HG03097 (cell line): ENCODE measurements around the gene WLS.
"Not testable (repeated sequence)": the region's sequence is repeated elsewhere in the genome, so short reads cannot be mapped to it uniquely, and the experiment has no call there.

Experiments
- ATAC-seq: cut with Tn5 transposase; IDR thresholded peaks from one replicate; pipeline ENCODE4 v1.9.1; 2021; ENCODE audit not compliant: unreplicated experiment, low FRiP score

WLS gene

DNA sequence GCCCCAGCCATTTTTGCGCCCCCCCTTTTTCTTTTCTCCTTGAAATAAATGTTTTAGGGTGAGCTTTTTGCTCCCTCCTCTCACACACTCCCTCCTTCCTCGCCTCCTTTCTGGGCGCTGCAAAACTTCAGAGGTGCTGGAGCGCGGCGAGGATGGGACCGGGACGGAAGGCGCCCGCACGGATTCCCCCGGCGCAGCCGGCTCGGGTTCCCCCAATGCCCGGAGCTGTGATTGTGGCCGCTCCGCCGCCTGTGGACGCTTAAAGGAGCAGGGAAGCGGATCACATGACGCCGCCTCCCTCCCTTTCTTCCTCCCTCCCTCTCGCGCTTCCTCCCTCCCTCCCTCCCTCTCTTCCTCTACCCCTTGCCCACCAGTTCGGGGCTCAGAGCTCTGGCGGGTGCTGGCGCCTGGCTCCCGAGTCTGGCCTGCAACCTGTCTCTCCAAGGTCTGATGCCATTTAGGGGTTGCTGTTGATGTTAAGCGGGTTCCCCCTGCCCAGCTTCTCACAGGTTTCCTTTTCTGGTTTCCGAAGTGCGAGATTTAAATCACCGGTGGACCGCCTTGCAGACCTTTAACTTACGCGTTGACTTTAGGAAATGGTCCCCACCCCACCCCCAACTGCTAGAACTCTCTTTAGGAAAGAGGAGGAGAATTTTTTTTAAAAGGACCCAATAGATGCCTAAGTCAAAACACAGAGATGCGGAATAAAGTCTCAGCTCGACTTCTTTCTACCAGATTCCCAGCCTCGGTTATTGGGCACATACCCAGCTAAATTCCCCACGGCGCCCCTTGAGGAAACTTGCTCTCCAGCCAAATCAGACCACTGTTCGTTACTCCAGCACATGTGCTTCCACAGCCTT lies at the start of gene WLS:
Gene WLS (minus strand): TSS at position 235 of the 860 bp plus-strand sequence. CDS start 224 bp downstream, at position 11.
- ATAC-seq = no peak

DNA sequence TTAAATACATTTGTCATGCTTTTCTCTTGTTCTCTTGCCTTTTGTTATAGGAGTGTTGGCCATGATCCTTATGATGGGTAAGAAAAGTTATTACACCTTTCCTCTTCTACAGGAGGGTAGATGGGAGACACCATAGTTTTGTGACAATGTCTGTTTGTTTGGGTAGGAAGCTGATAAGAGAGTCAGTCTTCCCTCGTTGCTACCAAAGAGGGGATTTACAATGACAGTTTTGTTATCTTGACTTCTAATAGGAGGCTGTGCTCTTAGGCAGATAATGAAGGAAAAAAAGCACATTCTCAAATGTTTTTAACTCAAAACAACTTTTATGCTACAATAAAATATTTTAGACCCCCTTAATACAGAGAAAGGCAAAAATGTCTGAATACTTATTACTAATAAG lies 48.0 kb upstream of the WLS start:
- ATAC-seq = no peak

DNA sequence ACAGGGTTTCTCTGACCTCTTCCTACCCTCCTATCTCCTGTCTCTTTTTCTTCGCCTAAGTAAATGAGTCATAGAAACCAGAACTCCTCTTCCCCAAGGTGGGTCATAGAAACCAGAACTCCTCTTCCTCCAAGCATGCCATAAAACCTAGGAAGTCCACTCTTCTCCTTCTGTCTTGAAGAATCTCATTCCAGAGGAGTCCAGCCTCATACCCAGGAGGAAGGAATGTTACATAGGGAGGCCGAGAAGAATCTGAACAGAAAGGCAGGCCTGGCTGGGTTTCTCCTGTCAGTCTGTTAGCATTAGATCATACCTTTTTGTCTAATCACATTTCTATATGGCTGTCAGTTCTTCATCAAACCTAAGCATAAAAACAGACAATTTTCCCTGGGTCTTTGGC lies 47.5 kb upstream of the WLS start:
- ATAC-seq = no peak

DNA sequence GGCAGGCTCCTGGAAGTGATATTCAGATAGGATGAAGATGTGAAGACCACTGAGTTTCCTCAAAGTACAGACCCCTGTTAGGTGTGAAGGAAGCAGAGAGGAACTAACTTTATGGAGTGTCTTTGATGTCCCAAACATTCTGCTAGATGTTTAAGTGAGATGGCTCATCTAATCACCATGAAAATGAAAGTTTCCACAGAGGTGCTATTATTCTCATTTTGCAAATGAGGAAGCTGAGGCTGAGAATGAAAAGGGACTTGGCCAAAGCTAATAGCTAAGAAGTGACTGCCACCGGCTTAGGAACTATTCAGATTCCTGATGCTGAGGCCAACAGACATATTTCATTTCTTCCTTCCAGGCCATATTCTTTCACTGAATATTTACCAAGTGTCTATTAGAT lies 45.9 kb upstream of the WLS start:
- ATAC-seq = no peak

DNA sequence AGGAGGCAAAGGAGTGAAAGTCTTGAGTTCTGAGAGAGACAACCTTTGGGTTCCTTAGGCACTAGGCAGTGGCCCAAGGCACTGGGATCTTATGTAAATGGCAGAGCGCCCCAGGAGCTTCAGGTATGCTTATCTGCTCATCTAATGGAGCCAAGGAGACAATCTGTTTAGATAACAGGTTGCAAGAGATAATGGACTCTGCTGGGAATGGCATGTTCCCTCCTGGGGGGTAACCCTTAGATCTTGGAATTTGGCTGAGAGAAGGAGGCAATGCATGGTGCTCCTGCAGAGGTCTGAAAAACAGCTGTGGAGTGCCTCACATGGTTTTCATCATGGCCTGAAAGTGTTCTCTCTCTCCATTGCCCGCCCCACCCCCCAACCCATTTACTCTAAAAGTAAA lies 44.1 kb upstream of the WLS start:
- no peak for ATAC-seq

DNA sequence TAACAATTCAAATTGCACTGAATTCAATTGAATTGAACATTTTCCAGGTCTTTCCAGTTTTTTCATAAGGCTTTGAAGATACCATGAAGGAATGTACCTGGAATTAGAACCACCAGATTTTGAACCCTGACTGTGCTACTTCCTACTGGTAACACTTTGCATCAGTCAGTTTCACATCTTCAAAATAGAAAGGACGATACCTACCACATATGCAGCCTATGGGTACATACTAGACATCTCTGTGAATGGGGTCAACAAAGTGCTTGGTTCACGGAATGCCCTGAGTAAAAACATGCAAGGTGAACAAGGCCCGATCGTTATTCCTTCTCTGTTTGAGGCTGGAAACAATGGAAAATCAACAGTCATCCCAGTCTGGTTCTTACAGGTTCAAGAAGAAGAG lies 41.2 kb upstream of the WLS start:
- ATAC-seq = no peak

DNA sequence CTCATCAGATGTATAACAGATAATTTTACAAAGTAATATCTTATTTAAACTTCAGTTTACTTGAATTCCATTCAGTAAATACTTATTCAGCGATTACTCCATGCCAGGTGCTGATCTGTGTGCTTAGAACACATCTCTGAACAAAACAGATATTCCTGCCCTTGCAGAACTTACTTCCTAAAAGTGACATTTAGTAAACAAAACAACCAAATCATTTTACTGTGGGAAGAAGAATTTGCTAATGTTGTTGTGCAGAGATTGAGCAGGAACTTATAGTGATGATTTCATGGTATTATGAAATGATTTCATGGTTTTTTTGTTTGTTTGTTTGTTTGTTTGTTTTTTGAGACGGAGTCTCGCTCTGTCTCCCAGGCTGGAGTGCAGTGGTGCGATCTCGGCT lies 39.3 kb upstream of the WLS start:
- no peak for ATAC-seq

DNA sequence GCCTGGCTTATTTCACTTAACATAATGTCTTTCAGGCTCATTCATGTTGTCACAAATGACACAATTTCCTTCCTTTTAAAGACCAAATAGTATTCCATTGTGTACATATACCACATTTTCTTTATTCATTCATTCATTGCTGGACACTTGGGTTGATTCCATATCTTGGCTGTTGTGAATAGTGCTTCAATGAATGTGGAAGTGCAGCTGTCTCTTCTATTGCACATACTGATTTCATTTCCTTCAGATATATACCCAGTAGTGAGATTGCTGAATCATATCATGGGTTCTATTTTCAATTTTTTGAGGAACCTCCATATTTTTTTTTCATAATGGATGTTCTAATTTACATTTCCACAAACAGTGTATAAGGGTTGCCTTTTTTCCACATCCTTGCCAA lies 38.6 kb upstream of the WLS start:
- ATAC-seq = no peak

DNA sequence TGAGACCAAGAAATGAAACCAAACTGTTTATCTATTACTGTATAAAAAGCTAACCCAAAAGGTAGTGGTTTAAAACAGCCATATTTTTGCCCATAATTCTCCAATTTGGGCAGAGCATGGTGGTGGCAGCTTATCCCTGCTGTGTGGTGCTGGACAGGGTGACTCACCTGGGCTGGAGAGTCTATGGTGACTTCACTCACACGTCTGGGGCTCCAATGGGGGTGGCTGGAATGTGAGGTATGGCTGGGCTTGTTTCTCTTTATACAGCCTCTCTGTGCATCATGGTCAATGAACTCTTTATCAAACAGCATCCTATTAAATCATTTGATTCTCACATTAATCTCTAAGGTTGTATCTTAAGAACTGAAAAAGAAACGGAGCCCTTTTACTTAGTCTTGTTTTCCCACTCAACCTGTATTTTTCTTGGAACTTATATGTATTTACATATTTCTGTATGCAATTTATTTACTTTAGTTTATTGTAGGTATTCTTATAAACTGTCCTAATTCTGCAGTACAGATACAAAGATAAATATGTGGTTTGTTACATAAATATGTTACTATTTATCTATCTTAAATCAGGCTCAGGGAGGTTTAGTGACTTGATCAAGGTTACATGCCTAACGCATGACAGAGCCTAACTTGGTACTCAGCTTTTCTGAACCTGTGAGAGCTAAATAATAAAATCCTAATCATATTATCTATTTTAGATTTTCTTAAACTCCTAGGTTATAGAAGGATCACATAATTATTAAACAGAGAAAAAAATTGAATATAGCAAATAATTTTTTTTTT lies 37.5 kb upstream of the WLS start:
- ATAC-seq = no peak

DNA sequence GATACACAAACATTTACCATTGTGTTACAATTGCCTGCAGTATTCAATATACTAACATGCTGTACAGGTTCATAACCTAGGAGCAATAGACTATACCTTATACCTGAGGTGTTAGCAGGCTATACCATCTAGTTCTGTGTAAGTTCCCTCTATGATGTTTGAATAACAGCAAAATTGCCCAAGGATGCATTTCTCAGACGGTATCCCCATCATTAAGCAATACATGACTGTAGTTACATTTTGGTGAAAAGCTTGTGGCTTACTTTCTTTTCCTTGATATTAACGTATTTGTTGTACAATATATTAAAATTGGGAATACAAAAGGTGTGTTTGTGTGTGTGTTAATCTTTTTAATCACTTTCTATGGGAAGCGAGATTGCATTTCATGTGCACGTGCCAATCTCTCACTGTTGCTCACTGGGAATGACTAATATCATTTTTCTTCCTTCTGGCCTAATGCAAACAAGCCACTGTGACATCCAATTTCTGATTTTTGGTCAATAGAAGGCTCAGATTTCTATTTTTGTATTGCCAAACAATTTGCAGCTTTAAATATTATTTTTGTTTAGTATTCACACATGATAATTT lies 36.7 kb upstream of the WLS start:
- ATAC-seq = no peak

DNA sequence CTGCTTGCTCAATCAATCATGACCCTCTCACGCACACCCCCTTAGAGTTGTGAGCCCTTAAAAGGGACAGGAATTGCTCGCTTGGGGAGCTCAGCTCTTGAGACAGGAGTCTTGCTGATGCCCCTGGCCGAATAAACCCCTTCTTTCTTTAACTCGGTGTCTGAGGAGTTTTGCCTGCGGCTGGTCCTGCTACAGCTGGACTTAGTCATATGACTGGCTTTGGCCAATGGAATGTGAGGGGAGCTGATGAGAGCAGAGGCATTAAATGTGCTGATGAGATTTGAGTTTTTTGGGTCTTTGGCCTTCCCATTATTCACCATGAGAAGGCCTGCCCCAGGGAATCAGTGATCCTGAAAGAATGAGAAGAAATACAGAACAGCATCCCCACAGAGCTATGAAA lies 24.5 kb upstream of the WLS start:
- not testable (repeated sequence) for ATAC-seq

DNA sequence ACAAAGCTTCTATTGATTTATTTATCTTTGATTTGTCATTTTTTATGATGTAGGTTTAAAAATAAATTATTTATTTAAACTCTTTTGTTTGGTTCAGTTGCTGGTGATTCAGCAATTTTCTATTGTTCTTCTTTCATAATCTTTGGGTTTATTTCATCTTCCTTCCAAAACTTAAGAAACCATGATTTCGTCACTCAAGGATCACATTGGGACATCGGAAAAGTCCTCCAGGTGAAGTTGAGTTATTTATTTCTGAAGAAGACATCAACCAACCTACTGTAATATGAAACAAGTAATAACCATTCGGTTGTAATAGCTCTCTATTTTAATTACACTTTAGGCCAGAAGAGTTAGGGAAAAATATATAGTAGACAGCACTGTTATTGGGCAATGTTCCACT lies 23.0 kb upstream of the WLS start:
- ATAC-seq = no peak

DNA sequence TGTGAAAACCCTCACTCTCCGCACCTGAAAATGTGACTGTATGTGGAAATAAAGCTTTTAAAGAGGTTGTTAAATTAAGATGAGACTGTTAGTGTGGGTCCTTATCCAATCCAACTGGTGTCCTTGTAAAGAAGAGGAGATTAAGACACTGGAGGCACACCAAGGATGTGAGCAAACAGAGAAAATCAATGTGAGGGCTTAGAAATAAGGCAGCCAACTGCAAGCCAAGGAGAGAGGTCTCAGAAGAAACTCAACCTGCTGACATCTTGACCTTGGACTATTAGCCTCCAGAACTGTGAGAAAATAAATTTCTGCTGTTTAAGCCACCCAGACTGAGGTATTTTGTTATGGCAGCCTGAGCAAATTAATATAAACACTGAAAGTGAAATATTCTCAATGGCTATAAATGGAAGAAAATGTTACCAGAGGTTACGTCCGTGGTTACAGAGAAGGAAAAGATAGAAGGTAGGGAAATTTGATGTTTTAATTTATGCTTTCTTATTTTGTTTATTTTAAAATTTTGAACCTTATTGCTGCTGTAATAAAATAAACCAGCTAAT lies 22.4 kb upstream of the WLS start:
- no peak for ATAC-seq

DNA sequence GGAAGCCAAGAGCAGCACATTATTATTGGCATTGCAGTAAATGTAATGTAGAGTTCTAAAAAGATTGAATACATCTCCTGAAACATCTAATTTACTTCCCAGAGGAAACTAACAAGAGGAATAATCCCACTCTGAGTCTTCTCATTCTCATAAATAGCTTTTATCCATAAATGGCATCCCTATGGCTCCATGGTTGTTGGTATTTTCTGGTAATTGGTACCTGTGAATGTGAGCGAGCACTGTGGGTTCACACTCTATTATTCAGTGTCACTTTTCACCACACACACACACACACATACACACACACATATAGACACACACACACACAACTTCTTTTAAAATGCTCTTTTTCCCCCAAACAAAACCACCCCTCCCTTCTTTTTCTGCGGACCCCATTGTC lies 4.7 kb upstream of the WLS start:
- ATAC-seq = no peak

DNA sequence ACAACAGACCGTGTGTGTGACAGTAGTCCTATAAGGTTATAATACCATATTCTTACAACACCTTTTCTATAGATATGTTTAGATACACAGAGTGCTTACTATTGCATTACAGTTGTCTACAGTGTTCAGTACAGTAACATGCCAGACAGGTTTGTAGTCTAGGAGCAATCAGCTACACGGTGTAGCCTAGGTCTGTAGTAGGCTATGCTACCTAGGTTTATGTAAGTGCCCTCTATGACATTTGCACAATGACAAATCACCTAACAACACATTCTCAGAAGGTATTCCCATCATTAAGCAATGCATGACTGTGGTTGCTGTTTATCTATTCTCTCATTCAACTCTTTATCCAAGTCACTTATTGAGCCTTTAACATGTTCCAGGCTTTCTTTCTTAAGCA lies 1.8 kb upstream of the WLS start:
- no peak for ATAC-seq

DNA sequence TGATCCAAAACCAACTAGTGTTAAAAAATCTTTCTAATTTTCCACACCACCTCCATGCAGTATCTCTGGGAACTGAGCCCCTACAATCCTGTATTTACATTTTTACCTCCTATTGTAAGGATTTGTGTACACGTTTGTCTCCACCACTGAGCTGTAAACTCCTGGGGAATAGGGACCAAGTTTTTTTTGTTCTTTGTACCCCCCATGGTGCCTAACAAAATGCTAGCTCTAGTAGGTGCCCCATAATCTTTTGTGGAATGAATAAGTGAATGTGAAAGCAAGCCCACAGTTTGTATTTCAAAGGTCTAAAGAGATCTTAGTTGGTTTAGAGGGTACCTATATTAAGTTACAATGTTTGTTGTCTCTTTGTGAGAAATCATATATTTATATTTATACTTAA lies 879 bp upstream of the WLS start:
- no peak for ATAC-seq

DNA sequence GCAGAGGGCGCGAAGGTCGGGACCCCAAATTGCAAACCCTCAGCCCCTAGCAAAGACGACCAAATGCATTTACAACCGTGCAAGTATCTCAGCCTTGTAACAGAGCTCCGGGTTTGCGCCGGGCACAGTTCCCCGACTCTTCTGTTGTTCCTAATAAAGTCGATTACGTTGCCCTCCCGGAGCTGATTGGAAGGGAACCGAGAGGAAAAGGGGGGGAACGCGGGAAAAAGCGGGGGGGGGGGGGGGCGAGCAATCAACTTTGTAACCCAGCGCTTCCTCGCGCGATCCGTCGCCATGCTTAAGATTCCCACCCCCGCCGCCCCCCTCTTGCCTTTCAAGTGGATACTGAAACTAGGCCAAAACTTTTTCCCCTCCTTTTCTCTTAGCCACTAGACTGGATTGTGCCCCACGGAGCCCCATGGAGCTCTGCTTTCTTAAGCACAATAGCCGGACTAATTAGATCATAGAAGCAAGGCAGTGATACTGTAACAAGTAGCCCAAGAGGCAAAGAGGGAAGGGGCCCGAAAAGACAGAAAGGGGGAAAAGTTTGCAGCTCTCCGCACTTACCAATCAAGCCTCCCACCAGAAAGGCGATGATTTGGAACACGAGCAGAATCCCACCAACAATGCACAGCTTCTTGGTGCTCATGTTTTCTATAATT lies 565 bp downstream of the WLS start:
- ATAC-seq = no peak

DNA sequence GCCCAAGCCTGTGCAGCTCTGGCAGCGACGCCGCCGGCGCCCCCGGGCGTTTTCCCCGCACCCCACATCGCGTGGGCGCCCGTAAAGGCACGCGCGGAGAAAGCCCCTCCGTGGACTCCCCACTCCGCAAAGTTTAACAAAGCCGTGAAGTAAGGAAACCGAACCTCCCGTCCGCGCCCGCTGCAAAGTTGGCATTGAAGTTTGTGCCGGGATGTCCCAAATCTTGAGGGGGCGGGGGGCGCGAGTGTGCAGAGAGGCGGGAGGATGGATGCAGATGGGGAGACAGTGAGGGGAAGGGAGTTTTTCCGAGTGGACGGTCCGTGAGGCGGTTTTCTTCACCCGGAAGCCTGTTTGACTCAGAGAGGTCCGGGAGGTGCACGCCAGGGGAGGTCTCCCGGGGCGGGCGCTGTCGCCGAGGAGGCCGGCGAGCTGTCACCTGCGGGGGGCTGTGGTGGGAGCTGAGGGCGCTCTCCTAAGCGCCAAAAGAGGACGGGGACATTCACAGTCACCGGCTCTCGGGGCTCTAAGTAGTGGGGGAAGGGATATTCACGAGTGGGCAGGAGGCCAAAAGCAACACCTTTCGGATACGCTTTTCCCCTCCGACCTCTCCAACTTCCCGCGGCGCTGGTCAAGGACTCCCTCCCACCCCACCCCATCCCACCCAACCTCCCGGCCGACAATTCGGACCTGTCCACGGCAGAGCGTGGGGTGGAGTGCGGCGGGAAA lies 1.3 kb downstream of the WLS start:
- no peak for ATAC-seq

DNA sequence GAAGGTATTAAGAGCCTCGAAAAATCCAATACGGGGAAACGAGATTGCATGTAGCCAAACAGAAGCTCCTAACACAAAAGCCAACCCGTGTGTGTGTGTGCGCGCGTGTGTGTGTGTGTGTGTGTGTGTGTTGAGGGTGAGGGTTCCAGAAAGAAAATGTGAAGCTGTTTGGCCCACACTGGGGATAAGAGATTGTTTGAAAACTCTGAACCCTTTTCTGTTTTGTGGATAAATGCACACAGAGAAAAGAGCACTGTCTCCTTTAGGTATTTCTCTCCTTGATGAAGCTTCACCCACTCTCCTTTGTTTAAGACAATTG lies 1.9 kb downstream of the WLS start:
- ATAC-seq = no peak
